ENCODE results near the gene GRM4.
"Not testable (repeated sequence)": the region's sequence is repeated elsewhere in the genome, so short reads cannot be mapped to it uniquely, and the experiment has no call there.

Gene GRM4

DNA sequence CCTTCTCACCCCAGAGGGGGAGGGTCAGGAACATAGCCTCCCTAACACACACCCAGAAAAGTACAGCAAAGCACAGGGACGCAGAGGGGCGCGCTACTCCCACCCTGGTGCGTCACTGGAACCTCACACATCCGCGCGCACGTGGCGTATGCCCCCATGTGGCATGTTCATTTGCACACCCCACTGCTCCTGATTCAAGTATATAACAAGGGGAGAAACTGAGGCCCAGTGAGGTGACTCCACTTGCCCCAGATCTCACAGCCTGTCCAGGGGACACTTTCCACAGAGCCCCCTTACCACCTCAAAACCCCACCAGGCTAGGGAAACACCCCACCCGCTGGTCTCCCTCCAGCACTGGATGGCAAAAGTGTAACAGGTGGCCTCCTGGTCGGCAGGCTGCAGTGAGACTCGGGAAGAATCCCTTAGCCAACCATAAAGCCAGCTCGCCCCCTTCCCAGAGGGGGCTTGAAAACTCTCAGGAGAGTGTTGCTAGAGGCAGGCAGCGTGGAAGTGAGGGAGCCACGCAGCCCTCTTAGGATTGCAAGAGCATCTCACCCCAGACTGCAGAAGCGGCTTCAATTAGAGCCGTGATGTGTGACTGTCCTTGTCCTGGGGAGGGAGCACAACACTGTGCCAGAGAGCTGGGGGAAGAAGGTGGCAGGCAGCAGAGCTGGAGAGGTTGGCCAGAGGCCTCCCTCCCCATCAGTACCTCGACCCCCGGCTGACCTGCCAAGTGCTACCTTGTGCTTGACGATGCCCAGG, at the start of gene GRM4:
Gene GRM4, minus strand, starts transcription at position 67 of the 762 bp plus-strand sequence. CDS start 12,591 bp downstream, outside the sequence.
- no peak for DNase-seq

DNA sequence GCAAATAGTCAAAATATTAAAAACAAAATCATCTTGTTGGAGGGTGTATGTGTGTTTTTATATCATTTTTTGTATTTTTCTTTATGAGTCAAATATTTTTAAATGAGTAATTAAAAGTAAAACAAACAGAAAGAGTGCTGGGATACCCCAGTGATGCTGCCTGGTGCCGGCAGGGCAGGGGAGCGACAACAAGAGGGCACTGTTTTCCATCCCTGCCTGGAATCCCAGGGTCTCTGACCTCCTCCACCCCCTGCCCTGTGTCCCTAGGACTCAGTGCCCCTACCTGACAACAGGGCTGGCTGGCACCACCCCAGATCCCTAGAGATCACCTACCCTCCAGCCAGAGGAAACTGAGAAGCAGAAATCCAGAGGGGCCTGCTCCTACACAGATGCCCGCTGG, 48.9 kb upstream of the GRM4 start:
- DNase-seq = no peak

DNA sequence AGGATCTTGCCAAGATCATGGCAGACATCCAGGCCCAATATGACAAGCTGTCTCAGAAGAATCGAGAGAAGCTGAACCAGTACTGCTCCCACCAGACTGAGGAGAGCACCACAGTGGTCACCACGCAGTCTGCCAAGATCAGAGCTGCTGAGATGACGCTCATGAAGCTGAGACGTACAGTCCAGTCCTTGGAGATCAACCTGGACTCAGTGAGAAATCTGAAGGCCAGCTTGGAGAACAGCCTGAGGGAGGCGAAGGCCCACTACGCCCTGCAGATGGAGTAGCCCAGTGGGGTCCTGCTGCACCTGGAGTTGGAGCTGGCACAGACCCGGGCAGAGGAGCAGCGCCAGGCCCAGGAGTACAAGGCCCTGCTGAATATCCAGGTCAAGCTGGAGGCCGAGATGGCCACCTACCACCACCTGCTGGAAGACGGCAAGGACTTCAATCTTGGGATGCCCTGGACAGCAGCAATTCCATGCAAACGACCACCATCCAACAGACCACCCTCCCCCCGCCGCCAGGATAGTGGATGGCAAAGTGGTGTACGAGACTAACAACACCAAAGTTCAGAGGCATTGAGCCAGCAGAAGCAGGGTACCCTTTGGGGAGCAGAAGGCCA, 44.7 kb upstream of the GRM4 start:
- no peak for DNase-seq

DNA sequence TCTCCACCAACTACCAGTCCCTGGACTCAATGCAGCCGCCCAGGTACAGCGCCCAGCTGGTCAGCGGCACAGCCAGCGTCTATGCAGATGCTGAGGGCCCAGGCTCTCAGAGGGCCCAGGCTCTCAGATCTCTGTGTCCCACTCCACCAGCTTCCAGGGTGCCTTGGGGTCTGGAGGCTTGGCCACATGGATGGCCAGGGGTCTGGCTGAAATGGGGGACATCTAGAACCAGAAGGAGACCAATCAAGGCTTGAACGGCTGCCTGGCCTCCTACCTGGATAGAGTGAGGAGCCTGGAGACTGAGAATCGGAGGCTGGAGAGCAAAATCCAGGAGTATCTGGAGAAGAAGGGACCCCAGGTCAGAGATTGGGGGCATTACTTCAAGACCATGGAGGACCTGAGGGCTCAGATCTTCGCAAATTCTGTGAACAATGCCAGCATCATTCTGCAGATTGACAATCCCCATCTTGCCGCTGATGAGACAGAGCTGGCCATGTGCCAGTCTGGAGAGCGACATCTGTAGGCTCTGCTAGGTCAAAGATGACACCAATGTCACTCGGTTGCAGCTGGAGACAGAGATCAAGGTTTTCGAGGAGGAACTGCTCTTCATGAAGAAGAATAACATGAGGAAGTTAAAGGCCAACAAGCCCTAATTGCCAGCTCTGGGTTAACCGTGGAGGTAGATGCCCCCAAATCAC, 44.1 kb upstream of the GRM4 start:
- DNase-seq = peak; percentile 48 to 50

DNA sequence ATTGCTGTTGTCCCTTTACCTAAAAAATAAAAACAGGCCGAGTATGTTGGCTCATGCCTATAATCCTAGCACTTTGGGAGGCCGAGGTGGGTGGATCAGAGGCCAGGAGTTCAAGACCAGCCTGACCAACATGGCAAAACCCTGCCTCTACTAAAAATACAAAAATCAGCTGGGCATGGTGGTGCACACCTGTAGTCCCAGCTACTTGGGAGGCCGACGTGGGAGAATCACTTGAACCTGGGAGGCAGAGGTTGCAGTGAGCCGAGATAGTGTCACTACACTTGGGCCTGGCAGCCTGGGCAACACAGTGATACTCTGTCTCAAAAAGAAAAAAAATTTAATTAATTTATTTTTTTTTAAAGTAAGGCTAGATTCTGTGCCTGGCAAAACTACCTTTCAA, 38.8 kb upstream of the GRM4 start:
- DNase-seq = not testable (repeated sequence)

DNA sequence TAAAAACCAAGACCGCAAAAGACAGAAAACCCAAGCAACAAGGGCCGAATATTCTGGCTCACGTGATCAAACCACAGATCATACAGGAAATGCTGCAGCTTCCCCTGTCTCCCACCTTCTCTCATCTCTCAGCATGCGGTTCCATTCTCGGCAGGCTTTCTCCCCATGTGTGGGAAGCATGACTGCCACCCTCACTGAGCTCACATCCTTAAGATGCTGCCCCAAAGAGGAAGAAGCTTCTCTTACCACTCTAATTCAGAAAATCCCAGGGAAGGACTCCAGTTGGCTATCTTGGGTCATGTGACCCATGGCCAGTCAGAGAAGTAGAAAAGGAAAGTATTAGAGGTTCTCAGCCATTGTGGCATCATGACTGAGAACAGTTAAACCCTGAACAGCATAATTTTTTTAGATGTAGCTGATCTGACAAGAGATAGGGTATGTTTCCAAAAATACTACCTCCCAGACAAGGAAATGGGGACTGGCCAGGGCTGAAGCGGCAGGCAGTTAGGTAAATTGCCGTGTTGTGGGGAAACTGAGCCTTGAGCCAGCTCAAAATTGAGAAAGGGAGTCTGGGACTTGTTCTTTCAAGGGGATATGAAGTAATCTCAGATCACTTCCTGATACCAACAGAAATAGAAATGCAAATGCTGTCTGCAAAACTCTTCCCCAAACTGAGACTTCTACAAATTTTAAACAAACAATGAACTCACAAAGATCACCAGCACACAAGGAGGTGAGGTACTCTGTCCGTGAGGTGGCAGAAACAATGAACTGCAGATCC, 37.1 kb upstream of the GRM4 start:
- peak; percentile 59 to 67 for DNase-seq

DNA sequence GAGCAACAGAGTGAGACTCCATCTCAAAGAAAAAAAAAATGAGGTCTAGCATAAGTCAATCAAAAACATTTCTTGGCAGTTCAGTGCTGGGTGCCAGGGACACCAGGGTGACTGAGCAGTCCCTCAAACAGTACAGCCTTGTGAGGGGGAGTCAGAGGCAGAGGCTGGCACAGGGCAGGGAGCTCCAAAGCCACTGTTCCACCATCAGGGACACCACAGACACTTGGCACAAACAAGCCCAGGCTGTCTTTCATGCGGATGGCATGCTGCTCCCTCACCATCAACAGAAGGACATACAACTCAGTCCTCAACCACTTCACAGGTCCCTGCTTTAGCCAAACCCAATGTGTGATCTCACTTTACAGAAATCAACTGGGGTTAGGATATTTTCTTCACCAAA, 36.0 kb upstream of the GRM4 start:
- no peak for DNase-seq

DNA sequence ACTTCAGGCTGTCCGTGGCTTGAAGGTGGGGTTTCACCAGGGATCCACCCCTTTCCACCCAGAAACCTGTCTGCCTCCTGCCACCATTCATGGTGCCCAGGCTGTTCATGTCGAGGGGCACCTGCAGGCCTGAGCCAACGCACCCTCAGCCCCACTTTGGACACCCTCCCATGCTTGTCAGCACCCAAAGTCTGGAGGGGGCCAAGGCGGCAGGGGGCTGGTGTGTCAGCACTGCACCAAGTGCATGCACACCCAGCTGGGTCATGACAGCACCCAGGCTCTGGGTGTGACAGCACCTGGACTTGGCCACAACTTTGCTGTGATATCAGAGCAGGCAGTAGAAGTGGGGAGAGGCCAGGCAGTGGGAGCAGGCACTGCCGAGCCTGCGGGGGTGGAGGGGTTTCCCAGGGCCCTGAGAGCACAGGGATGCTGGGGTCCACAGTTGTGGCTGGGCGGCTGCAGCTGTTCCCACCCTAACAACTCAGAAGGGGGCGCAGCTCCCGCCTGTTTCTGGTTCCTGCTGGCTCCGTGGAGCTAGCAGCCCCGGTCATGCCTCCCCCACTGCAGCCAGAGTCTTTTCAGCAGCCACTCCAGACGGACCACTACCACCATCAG, 33.3 kb upstream of the GRM4 start:
- no peak for DNase-seq

DNA sequence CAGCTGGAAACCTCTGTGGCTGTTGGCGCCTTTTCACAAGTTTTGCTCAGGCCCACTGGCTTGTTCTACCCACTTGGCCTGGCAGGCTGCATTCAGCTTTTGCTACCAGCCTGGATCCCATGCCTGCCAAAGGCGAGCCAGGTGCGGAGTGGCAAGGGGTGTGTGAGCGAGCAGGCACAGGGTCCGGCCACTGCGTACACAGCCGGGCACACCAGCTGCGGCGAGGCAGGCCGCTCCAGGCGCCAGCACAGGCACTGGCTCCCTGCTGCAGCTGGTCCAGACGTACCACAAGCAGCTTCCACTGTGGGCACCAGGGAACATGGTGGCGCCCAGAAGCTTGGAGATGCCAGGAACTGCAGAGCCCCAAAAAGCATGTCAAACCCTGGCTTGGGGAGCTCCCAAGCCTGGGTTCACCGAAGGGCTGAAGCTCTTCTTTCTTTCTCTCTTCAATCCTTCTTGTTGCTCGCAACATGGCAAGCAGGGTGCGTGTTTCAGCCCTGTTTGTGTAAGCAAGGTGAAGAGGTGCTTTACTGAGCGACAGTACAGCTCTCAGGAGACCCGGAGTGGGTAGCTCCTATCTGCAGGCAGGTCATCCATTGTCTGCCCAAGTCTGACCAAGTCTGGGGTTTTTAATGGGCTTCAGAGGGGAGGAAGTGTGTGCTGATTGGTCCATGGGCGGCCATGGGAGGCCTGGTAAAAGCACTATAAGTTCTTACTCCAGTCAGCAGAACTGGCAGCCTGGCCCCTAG, 32.6 kb upstream of the GRM4 start:
- DNase-seq = no peak

DNA sequence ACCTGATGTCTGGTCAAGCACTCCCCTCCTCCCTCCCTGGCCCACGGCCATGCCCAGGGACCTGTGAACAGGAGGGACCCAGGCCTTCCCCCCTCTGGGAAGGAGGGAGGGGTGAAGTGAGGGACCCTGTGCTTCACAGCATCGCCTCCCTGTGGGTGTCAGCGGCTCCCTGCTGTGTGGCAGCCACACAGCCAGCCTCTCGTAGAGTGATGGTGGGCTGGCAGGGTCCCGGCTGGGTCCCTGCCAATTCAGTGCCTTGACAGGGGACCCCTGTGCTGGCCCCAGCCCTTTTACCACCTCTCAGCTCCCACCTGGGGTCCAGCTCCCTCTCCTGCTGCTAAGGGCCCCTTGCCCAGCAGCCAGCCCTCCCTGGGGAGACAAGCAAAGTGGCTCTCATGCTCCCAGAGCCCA, 31.3 kb upstream of the GRM4 start:
- no peak for DNase-seq

DNA sequence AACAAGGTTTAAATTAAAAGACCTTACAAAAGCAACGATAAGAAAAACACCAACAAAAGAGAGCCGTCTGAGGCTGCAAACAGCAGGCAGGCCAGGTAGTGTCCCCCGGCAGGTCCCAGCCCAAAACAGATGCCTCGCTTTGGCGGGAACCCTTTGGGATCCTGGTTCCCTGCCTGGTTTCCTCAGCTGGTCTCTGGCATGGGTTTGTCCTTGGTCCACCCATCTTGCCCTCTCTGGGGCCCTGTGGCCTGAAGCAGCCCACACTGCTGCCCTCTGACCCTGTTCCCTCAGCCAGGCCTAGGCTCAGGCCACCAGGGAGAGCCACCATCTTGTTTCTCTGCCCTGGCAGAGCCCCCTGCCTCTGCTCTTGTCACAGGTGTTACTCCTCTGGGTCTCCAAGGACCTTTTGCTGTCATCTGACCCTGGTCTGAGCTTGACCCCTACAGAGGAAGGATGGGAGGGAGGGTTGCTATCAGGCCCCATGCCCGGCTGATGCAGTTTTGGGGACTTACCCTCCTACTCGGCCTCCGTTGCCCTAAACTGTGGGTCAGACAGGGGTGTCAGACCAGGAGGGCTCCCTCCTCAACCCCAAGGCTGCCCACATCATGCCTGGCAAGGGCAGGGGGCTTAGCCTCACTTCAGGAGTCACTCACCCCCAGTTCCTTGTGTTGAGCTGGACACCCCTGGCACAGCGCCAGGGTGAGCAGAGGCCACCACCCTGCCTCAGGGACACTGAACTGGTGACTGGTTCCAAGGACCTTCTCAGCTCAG, 30.6 kb upstream of the GRM4 start:
- DNase-seq = no peak

DNA sequence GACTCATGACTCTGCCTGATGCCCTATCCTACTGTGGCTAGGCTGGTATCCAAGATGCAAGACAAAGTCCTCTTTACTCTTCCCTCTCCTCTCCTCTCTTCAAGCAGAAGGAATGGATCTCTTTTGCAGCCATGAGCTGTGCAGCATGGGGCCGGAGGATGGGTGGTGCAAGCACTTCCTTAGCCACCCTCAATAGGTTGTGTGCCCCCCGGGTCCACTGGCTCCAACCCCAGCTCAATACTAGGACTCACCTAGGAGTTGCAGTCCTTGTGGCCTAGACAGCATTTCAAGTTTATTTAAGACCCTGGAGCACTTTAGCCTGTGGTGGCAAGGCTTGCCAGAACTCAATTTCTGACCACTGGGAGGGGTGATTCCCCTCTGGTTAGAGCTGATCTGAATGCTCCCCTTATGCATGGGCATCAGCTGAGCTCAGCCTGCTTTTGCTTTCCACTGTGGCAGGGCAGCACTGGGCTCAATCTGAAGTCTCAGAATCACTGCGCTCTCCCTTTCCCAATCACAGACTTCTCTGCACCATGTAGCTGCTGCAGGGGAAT, 29.0 kb upstream of the GRM4 start:
- DNase-seq = no peak

DNA sequence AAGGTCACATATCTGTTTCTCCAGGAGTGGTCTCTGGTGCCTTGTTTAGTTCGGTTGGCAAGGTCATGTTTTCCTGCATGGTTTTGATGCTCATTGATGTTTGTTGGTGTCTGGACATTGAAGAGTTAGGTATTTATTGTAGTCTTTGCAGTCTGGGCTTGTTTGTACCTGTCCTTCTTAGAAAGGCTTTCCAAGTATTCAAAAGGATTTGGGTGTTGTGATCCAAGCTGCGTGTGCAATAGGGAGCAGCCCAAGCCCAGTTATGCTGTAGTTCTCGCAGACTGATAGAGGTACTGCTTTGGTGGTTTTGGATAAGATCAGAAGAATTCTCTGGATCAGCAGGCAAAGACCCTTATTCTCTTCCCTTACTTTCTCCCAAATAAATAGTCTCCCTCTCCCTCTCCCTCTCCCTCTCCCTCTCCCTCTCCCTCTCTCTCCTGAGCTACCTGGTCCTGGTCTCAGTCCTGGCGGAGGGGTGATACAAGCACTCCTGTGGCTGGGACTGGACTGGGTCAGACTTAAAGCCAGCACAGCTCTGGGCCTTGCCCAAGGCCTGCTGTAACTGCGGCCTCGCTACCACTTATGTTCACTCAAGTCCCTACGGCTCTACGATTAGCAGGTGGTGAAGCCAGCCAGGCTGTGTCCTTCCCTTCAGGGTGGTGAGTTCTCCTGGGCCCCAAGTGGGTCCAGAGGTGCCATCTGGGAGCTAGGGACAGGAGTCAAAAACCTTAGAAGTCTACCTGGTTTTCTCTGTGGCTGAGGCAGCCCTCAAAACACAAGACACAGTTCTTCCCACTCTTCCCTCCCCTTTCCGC, 27.3 kb upstream of the GRM4 start:
- DNase-seq = no peak

DNA sequence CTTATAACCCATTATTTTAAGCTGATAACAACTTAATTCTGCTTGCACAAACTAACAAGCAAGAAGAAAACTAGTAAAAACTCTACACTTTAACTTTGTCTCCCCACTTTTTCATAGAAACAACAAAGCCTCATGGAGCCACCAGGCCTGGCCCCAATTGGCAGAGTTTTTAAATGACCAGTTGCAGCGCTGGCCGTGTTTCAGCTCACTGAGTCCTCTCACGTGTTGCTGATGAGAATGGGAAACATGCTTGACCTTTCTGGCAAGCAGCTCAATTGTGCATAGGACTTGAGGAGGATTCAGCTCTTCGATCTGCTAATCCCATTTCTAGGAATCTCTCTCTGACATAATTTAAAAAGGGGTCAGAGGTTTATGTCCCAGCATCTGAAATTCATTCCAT, 24.5 kb upstream of the GRM4 start:
- DNase-seq = no peak

DNA sequence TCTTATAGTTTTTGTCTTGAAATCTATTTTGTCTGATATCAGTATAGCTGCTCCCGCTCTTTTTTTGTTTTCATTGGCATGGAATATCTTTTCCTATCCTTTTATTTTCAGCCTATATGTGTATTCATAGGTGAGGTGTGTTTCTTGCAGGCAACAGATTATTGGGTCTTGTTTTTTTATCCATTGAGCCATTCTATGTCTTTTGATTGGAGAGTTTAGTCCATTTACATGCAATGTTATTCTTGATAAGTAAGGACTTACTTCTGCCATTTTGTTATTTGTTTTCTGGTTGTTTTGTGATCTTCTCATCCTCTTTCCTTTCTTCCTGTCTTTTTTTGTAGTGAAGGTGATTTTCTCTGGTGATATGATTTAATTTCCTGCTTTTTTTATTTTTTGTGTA, 24.0 kb upstream of the GRM4 start:
- no peak for DNase-seq

DNA sequence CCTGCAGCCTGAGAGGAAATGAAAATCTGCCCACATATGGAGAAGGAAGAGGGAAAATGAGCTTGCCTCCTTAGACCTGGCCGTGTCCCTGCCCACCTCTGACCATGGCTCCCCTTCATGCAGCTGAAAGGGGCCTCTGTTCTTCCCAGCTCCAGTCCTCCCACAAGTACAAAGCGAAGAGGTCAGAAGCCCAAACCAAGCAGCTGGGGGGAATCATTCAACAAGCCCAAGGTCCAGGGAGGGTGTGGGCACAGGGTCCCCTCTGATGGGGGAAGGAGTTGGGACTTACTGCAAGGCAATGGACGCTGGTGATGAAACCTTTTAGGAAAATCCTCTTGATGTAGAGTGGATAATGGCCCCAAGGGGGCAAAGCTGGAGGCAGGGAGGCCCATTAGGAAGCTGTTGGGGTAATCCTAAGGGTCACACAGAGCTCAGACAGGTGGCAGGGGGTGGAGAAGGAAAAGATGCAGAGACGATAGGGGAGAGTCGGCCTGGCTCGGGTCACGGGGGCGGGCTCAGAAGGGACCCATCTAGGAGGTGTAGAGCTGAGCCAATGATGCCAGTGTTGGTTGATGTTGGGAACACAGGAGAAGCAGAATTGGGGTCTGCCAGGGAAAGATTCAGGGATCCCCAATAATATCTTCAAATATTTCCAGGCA, 16.1 kb upstream of the GRM4 start:
- no peak for DNase-seq

DNA sequence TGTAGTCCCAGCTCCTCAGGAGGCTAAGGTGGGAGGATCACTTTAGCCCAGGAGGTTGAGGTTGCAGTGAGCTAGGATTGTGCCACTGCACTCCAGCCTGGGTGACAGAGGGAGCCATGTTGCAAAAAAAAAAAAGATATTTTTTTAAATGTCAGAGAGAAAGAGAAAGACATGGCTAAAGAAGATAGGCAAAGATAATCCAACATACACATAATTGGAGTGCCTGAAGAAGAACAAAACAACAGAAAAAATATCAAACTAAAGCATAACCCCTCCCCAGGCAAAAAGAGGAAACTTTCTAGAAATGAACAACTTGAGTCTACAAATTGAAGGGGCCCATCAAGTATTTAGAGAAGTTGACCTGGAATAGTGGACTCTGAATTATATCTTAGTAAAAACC, 14.0 kb upstream of the GRM4 start:
- DNase-seq = no peak

DNA sequence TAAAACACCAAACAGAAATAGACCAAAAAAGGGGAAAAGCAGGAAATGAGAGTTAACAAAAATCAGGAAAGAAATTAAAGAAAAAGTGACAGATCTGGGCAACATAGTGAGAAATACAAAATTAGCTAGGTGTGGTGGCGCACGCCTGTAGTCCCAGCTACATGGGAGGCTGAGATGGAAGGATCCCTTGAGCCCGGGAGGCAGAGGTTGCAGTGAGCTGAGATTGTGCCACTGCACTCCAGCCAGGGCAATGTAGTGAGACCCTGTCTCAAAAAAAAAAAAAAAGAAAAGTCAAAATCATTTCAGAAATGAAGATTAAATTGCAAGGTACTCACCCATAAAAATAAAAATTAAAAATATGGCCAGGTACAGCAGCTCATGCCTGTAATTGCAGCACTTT, 13.0 kb upstream of the GRM4 start:
- no peak for DNase-seq

DNA sequence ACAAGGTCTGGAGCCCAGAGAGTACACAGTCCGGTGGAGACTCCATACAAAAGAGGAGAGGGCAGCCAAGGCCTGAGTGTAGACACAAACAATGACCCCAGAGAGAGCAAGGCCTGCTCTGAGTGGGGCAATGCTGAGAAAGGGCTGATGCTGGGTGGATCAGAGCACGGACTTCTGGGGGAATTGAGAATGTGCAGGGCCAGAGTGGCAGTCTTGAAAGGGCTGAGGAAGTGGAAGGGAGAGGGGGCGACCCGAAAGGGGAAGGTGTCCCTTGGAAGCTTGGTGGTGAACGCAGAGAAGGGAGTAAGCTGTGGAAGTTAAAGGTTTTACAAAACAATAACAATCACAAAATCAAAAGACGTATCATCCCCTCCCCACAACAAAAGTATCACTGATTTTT, 12.0 kb upstream of the GRM4 start:
- no peak for DNase-seq

Measured in activated CD4-positive, alpha-beta T cell treated with anti-CD3 and anti-CD28 coated beads, Interleukin-2, amount 50 U/mL, for 4 hours (primary cell).